ENCODE results near the gene AKT1.

Gene AKT1

DNA sequence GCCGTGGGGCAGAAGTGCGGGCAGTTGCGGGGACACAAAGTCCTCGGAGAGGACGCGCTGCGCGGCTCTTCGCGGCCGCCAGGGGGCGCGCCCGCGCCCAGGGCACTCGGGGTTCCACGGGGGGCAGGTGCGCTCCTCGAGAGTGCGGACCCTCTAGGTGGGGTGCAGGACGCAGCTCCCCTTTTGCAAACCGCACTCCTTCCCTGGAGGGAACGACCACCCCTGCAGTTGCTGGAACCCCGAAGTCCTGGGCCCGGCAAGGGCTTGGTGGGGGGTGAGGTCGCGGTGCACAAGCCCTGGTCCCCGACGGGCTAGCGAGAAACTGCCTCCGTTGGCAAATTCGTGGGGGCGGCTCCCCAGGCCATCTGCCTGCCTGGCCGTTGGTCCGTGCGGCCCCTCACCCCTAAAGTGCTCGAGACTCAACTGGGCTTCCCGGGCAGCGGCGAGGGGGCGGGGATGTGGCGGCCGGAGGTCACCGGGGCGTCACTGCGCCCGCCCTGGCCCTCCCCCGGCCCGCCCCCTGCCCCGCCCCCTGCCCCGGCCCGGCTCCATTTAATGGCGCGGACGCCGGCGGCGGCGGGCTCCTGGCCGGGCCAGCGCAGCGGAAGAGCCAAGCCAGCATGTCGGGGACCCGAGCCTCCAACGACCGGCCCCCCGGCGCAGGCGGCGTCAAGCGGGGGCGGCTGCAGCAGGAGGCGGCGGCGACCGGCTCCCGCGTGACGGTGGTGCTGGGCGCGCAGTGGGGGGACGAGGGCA, 71.7 kb downstream of the AKT1 start, which contains the start of gene ADSS1:
ADSS1 (plus strand) TSS at position 579 of the 756 bp plus-strand sequence; CDS start at position 621, 42 bp downstream.
- peak; percentile 56 for DNase-seq (ENCODE audit: low spot score)

DNA sequence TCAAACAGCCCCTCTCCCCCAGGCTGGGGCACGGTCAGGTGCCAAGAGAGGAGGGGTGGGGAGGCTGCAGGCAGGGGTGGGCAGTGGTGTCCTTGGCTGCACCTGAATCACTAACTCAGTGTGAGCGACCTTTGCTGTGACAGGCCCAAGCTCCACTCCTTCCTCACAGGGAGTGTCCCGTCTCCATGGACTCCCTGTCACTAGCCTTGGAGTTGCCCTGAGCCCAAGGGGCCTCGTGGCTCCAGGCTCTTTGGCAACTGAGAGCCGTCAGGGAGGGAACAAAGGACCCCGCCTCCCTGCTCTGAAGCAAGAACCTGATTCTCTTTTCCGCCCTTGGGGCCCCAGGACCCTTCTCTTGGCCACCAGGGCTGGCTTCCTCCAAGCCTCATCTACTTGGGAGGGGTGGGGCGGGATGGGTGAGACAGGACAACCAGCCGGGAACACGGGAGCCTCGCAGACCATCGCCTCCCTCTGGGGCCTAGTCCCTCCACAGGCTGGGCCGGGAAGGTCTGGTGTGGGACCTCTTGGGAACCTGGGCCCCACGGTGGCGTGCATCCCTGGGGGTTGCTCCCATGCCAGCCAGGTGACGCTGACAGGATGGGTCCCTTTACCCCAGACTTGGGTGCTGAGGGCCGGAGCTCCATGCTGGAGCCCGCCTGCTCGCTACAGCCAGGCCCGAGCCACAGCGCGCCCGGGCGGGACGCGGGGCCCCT, 72.5 kb downstream of the AKT1 start:
- DNase-seq (ENCODE audit: low spot score), result no peak

GRCh38 chr14:104721505-104722431, 73.8 kb downstream of the AKT1 start:
- DNase-seq (ENCODE audit: low spot score), result no peak

Data from CD4-positive, alpha-beta T cell treated with Interleukin-6 at 100 ng/mL for 8 hours (primary cell).